Measurements from ENCODE around the gene SARS1.
A peak's percentile ranks its signal among the peaks of the same experiment; 100 is the strongest.
"Not testable (repeated sequence)": the region's sequence is repeated elsewhere in the genome, so short reads cannot be mapped to it uniquely, and the experiment has no call there.

The SARS1 gene

DNA sequence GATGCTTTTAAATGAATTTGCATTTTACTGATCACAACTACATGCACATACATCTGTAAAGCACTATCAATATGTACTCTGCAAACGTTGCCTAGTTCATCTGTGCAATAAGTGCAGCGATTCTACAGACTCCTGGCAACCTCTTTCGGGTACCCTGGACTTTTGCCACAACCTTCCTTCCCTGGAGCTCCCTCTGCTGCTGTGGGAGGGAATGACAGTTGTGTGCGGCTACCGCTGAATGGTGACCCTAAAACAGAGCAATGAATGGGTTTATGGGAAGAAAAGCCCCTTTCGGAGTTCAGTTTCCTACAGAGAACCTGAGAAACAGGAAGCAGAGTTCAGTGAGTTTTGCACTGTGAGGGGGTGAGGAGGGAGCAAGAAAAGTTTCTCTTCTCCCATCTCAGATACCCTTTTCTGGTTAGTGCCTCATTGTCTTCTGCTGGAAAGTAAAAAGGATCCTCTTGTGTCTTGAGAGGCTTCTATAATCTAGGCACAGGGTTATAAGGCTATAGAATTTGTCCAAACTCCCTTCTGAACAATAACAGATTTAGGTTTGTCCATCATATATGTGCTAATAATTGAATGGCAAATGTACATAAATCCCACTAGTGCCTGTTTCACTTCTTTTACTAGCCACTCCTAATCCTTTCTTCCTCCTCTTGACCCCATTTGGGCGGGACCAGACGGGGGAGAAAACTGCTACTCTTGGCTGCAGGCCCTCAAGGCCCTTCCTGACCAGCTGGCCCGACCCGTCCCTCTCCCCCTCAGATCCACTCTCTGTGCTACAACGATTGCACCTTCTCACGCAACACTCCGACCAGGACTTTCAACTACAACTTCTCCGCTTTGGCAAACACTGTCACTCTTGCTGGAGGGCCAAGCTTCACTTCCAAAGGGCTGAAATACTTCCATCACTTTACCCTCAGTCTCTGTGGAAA, 19.8 kb upstream of the SARS1 start:
- DNase-seq: peak; percentile 32

DNA sequence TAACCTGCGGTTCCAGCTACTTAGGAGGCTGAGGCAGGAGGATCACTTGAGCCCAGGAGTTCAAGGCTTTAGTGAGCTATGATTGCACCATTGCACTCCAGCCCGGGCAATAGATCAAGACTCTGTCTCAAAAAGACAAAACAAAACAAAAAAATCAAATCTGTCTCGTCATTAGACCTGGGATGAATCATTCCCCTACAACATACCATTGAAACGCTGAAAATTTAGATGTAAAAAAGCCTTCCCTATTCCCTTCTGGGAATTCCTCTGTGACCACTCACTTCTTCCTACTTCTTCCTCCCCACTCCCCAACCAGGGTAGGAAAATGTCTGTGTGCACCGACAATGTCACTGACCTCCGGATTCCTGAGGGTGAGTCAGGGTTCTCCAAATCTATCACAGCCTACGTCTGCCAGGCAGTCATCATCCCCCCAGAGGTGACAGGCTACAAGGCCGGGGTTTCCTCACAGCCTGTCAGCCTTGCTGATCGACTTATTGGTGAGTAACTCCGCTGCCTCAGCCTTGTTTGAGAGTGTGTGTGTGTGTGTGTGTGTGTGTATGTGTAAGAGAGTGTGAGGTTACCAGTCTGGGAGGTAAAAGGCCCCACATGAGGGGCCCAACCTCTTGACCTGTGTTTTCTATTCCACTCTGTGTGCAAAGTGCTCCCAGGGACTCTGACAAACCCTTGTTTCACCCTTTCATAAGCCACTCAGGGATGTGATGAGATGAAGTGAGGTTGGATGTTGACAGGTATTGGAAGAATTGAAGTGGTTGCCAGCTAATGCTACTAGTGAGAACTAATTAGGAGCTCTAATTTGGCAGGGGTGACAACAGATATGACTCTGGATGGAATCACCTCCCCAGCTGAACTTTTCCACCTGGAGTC, 16.3 kb upstream of the SARS1 start:
- no peak for DNase-seq

DNA sequence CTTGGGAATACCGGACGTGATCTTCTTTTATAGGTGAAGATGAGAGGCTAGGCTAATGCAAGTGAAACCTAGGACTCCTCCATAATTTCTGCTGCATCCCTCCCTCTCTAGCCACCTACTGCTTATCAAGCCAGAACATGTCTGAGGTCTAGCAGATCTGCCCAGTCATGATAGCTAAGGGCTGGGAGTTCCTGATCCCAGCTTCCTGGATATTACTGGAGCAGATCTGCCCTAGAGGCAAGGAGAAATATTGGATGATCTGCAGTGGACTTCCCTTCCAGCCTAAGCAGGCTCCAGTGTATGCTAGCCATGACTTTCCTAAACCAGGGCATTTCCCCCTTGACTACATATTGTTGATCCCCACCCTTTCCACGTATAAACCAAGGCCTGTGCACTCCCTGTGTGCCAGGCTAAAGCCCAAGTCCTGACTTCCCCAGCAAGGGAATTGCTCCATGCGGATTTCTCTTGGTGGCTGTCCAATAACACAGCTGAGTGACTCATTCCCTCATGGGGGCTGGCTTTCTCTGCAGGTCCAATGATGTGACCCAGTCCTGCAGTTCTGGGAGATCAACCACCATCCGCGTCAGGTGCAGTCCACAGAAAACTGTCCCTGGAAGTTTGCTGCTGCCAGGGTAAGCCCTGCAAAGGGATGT, 15.5 kb upstream of the SARS1 start:
- DNase-seq: no peak

DNA sequence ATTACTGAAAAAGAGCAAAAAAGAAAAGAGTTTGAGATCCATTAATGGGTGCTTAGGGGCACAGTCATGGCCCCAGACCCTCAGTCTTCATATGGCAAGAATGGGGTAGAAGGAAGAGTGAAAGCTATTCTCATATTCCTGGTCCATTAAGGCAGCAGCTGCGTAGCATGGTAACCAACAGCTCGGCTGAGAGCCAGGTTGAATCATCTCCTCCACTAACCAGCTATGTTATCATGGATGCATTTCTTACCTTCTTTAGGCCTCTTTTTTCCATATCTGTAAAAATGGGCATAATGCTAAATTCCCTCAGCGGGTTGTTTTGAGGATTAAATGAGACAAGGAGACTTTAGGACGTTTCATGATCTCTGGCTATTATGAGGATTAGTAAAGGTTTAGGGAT, 15.0 kb upstream of the SARS1 start:
- no peak for DNase-seq

DNA sequence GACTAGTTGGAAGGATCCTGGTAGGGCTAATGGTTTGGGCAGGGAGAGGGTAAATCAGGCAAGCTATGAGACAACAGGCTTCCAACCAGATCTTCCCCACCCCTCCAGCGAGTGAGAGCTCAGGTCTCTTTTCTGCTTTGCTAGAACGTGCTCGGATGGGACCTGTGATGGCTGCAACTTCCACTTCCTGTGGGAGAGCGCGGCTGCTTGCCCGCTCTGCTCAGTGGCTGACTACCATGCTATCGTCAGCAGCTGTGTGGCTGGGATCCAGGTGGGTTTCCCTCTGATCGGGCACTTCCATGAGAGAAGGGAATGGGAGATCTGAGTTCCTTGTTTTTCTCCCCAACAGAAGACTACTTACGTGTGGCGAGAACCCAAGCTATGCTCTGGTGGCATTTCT, 14.0 kb upstream of the SARS1 start:
- DNase-seq: no peak

DNA sequence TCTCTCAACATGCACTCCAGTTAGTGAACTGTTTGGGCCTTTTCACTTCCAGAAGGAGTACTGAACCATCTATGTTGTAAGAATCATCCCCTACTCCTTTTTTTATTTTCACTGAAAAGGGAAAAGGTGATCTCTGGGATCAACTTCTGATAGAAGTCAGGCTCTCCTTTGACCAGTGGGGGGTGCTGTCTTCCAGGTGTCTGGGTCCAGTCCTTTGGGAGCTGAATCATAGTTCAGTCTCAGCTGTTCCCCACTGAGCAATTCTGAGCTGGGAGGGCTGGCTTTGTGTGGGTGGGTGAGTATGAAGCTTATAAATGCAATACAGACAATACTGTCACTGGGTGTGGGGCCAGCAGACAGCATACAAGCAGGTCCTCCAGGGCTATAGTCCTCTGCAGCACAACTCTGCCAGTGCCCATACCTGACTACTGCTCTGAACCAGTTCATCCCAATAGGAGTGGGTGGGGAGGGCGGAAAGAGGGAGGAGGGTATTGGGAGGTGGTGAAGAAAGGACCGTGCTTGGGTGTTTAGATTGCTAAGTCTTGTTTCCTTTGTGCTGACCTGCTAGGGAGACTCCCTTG, 12.5 kb upstream of the SARS1 start:
- no peak for DNase-seq

DNA sequence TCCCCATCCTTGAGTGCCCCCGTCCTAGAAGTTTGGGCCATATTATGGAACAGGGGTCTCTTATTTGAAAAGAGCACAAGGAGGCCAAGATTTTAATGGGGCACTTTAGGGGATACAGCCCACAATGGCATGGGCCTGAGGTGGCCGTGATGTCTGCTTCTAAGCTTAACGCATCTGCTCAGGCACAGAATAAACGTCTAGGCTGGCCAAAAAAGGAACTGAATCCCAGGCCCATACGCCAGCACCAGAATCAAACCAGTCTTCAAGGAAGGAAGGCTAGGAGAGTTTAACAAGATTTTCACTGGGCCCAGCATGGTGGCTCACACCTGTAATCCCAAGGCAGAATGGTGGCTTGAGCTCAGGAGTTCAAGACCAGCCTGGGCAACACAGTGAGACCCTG, 9.2 kb upstream of the SARS1 start:
- no peak for DNase-seq

DNA sequence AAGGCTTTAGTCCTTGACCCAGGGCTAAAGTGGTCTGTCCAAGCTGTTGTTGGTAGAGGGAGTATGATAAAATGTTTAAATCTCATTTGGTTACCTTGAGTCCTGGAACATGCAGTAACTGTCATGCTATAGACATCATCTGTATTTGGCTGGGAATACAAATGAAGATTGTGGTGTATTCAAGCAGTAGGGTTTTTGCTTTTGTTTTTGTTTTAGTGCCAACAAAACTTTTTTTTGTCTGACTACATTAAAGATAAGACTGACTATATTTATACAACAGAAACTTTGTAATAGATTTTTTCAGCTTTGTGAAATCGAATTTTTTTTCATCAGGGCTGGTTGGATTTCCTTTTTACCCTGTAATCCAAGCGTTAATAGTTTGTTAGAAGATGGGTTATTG, 7.4 kb upstream of the SARS1 start:
- DNase-seq: no peak

DNA sequence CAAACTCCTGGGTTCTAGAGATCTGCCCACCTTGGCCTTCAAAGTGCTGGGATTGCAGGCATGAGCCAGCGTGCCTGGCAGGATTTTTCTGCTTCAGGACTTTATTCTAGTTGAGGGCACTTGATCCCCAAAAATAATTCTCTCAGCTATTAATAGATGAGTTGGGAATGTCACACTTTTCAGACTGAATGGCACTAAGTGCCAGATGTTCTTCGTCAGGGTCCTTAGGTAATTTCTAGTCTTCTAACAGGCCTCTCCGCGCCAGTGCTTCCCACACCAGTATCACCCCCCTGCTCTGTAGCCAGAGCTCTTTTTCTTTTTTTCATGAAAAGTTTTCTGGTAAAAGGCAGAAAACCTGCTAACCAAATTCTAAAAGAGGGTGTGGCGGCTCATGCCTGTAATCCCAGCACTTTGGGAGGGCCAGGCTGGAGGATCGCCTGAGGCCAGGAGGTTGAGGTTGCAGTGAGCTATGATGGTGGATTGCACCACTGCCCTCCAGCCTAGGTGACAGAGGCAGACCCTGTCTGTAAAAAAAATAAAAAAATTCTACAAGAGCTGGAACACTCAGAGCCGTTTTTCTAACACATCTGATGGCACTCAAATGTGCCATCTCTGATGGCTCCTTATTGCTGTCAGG, 6.1 kb upstream of the SARS1 start:
- DNase-seq: no peak

DNA sequence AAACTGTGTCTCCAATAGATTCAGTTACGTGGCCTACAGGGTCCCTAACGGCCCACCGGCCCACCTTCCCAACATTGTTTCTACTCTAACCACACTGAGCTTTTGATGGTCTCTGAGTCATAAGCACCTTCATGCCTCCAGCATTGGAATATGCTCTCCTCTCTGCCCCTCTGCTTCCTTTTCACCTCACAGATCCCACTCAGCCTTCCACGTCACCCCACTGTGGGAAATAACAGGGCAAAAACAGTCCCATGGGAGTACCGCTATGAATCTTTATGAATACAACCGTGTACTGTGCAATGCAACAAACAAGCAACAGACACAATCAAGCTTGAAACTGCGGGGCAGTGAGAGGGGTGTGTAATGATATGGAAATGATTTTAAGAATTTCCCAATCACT, 5.3 kb upstream of the SARS1 start:
- no peak for DNase-seq

DNA sequence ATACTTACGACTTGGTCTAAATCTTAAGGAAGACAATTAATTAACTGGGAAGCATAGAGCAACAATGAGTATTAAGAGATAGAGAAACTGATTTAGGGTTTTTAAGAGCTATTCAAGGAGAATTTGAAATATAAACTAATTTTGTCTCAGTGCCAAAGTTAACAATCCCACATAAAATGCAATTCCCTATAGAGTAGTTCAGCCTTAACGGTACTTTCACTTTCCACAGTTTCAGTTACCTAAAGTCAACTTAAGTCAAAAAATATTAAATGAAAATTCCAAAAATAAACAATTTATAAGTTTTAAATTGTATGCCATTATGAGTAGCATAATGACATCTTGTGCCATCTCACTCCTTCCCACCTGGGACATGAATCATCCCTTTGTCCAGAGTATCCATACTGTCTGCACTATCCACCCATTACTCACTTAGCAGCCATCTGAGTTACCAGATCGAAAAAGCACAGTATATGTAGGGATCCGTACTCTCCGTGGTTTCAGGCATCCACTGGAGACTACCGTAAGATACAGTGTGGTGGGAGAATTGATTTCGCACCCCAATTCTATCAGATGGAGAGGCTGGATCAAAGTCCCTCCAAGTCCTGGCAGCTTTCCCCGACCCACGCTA, 4.8 kb upstream of the SARS1 start:
- no peak for DNase-seq

DNA sequence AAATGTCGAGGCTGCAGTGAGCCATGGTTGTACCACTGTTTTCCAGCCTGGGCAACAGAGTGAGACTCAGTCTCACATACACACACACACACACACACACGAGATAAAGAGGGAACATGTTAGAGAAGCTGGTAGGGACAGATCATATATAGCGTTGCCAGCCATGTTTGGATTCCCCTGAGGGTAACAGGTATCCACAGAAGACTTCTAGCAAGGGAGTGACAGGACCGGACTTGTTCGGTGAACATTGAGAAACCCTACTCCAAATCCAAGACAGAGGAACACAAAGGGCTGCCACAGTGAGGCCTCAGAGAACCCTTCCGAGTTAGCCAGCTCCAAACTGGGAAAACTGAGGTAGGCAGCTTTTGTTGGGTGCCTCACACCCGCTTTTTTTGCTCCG, 3.7 kb upstream of the SARS1 start:
- DNase-seq: no peak

DNA sequence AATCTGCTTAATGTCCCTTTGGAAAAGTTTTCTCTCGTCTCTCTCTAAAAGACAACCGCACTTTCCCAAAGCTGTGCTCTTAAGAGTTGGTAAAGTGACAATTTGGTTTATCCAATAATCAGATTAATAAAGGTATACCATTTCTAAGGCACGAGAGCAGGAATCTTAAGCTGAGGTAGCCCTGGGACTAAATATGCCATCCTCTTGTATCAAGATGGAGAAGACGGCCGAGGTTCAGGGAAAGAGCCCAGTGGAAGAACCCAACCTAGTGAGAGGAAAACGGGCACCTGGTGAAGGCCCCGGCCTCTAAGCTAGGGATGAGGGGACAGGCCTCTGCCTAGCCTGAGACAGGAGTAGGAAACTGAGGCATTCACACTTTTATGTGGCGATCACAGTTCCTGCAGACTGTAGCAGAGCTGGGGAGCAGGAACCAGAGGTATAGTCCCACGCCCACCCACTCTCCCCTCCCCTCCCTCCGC, 334 bp upstream of the SARS1 start:
- no peak for DNase-seq

DNA sequence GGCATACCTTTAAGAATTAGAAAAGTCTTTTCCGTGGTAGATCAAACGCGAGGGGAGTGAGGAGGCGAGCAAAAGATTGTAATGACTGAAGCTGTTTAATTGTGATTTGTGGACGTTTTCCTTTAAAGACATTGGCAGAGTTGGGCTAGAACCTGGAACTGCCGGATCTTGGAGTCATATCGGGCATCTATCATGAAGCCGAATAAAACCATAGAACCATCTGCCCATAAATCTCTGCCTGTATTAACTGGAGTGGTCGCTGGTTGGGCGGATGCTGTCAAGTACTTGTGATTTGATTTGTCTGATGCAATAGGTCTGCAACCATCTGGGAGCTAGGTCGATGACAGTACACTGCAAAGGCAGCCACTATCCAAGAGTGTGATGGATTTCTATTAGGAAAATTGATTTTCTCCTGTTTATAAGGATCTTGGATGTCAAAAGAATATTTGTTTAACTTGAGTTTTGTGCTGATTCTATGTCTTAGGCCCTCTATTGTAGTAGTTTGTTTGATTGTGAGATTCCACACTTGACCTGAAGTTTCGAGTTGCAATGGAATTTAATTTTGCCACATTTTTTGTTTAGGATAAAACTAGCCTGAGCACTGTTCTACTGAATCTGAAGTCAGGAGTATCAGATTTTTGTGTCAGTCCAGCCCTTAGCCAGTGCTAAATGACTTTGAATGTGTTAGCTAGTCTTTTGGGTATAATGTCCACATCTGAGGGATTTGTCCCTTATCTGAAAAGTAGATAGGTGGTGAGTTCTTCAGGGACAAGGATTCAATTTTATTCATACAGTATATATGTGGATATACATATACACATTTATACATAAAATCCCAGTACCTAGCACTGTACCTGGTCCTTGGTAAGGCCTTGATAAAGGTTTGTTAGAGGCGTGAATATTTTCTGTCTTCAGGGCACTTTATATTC, 1.2 kb downstream of the SARS1 start:
- peak; percentile 43 for DNase-seq

DNA sequence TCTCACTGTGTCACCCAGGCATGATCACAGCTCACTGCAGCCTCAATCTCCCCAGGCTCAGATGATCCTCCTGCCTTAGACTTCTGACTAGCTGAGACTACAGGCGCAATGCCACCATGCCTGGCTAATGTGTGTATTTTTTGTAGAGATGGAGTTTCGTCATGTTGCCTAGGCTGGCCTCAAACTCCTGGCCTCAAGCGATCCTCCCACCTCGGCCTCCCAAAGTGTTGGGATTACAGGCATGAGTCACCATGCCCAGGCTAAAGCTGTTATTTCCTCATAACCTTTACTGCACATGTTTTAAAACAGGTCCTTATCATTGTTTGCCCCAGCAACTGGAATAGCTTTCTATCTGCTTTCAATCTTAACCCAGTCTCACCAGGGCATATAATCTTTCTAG, 2.9 kb downstream of the SARS1 start:
- DNase-seq: no peak

DNA sequence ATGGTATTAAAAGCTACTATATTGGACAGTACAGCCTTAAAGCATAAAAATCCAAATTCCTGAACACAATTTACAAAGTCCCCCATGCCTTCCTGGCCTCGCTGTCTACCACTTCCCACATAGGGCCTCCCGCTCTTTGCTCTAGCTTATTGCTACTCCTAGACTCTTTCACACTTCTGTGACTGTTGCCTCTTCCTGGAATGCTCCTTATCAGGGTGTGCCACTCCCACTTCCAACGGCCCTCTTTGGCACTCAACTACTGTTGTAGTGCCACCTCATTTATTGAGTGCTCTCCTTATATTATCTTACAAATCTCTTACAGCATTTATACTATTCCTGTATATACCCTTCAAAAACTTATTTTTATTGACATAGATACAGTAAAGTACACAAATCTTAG, 4.8 kb downstream of the SARS1 start:
- no peak for DNase-seq

DNA sequence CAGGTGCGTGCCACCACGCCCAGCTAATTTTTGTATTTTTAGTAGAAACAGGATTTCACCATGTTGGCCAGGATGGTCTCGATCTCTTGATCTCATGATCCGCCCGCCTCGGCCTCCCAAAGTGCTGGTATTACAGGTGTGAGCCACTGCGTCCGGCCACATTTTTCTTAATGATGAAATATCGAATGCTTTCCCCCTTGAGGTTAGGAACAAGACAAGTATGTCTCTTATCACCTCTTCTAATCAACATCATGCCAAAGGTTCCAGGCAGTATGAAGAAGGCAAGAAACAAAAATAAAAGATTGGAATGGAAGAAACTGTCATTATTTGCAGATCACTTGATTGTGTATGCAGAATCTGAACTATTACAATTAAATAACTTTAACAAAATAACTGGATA, 7.5 kb downstream of the SARS1 start:
- not testable (repeated sequence) for DNase-seq

DNA sequence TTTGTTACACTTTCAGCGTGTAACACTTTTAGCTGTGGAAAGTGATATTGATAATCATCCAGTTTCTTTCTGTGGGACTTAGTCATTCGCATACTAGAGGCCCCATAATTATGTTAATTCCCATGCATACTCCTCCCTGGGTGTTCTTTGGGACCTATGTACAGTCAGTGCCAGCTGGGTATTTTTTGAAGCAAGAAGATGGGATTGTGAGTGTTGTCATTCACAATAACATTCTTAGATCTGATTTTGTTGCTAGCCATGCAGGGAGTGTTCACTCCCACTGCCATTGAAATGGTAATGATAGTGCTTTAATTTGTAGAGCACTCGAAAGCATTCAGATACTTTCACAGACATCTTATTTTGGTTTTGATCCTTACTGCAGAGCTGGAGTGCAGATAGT, 11.6 kb downstream of the SARS1 start:
- DNase-seq: no peak

DNA sequence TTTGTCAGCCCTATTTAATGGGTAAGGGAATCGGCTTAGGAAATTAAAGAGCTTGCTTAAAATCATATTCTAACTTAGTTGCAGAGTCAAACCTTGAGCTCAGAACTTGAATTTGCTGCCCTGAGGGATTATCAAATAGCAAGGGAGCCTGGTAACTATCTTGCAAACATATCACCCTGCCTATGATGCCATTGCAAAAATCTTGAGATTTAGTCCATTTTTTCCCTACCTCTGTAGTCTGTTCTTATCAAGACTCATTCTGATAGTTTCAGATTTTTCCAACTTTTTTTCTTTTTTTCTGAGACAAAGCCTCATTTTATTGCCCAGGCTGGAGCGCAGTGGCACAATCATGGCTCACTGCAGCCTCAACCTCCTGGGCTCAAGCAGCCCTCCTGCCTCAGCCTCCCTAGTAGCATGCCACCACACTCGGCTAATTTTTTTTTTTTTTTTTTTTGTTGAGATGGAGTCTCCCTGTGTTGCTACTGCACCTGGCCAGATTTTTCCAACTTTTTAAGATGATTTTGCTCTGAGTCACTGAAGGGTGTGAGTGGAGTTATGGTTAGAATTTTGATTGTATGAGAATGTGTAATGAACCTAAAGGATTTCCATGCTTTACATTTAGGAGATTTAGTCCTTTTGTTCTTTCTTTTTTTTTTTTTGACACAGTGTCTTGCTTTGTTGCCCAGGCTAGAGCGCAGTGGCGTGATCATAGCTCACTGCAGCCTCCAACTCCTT, 12.2 kb downstream of the SARS1 start:
- DNase-seq: no peak

DNA sequence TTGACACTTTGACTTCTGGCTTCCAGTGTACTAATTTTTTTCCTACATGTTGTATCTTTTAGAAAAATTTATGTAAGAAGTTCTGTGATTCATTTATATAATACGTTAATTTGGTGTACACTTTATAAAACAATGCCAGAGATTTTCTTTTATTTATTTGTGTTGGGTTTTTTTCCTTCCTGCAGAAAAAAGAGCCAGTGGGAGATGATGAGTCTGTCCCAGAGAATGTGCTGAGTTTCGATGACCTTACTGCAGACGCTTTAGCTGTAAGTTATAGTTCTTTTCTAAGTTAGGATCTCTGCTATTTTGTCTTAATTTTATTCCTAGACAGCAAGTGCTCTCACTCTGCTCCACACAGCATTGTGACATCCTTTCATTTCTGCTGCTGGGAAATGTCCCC, 14.4 kb downstream of the SARS1 start:
- no peak for DNase-seq
